SK-N-SH treated with all-trans-retinoic acid at 6 μM for 48 hours (cell line): Measurements from ENCODE around the gene TNIK.

Source experiments
- ATAC-seq: fragments of 200-7000 bp; cut with Tn5 transposase; 3 replicates; pipeline ENCODE4 v1.9.1; 2020; ENCODE audit warnings: mild to moderate bottlenecking, moderate library complexity
- ARNTL ChIP-seq: fragments of 450-650 bp; formaldehyde crosslinking; IDR thresholded peaks from 2 replicates; pipeline ENCODE4 v1.5.0; 2020; ENCODE audit warnings: low read depth, mild to moderate bottlenecking, moderate library complexity, borderline replicate concordance
- BACH2 ChIP-seq: fragments of 250-450 bp; sonication (Bioruptor Pico); IDR thresholded peaks from 2 replicates; pipeline ENCODE4 v1.9.0; 2021; ENCODE audit warnings: mild to moderate bottlenecking, borderline replicate concordance
- CSDC2 ChIP-seq: fragments of 250-450 bp; sonication (Bioruptor Pico); IDR thresholded peaks from 2 replicates; pipeline ENCODE4 v1.5.0; 2020; ENCODE audit warnings: mild to moderate bottlenecking, moderate library complexity
- CSRNP3 ChIP-seq: fragments of 250-450 bp; sonication (Bioruptor Pico); IDR thresholded peaks from 2 replicates; pipeline ENCODE4 v1.5.1; 2021; ENCODE audit warnings: mild to moderate bottlenecking, moderate library complexity
- GLIS3 ChIP-seq: fragments of 250-450 bp; sonication (Bioruptor Pico); IDR thresholded peaks from 2 replicates; pipeline ENCODE4 v1.5.0; 2020; ENCODE audit warnings: mild to moderate bottlenecking, moderate library complexity
- ISL1 ChIP-seq: fragments of 250-450 bp; sonication (Bioruptor Pico); IDR thresholded peaks from 2 replicates; pipeline ENCODE4 v2.1.2; 2022; ENCODE audit warnings: mild to moderate bottlenecking, moderate library complexity
- OSR1 ChIP-seq: fragments of 250-450 bp; sonication (Bioruptor Pico); IDR thresholded peaks from 2 replicates; pipeline ENCODE4 v1.8.0; 2022; ENCODE audit warnings: moderate library complexity, mild to moderate bottlenecking, inconsistent platforms
- PATZ1 ChIP-seq: fragments of 250-450 bp; sonication (Bioruptor Pico); IDR thresholded peaks from 2 replicates; pipeline ENCODE4 v1.8.0; 2020; ENCODE audit warnings: mild to moderate bottlenecking, moderate library complexity, borderline replicate concordance
- POU6F1 ChIP-seq: fragments of 250-450 bp; sonication (Bioruptor Pico); IDR thresholded peaks from 2 replicates; pipeline ENCODE4 v1.8.0; 2021; ENCODE audit warnings: low read depth, mild to moderate bottlenecking, moderate library complexity, borderline replicate concordance
- PPARA ChIP-seq: fragments of 250-450 bp; sonication (Bioruptor Pico); IDR thresholded peaks from 2 replicates; pipeline ENCODE4 v1.5.0; 2020; ENCODE audit warnings: mild to moderate bottlenecking, borderline replicate concordance
- RARB ChIP-seq: fragments of 250-450 bp; sonication (Bioruptor Pico); IDR thresholded peaks from 2 replicates; pipeline ENCODE4 v1.8.0; 2021; ENCODE audit warnings: mild to moderate bottlenecking, moderate library complexity
- SNAI2 ChIP-seq: fragments of 250-450 bp; sonication (Bioruptor Pico); IDR thresholded peaks from 2 replicates; pipeline ENCODE4 v1.5.0; 2020; ENCODE audit warnings: mild to moderate bottlenecking, moderate library complexity
- TCF4 ChIP-seq: fragments of 250-450 bp; sonication (Bioruptor Pico); IDR thresholded peaks from 2 replicates; pipeline ENCODE4 v1.8.0; 2021; ENCODE audit warnings: mild to moderate bottlenecking, moderate library complexity, borderline replicate concordance
- TOX ChIP-seq: fragments of 250-450 bp; sonication (Bioruptor Pico); IDR thresholded peaks from 2 replicates; pipeline ENCODE4 v1.8.0; 2021; ENCODE audit warnings: mild to moderate bottlenecking, moderate library complexity, borderline replicate concordance
- TSHZ2 ChIP-seq: fragments of 250-450 bp; sonication (Bioruptor Pico); IDR thresholded peaks from 2 replicates; pipeline ENCODE4 v1.5.0; 2020; ENCODE audit warnings: mild to moderate bottlenecking, moderate library complexity
- ZNF565 ChIP-seq: fragments of 450-650 bp; formaldehyde crosslinking; conservative IDR thresholded peaks from 2 replicates; pipeline ENCODE4 v1.5.0; 2020; ENCODE audit warnings: low read depth, mild to moderate bottlenecking, moderate library complexity
- ZNF70 ChIP-seq: fragments of 450-650 bp; formaldehyde crosslinking; IDR thresholded peaks from 2 replicates; pipeline ENCODE4 v1.5.0; 2020; ENCODE audit warnings: mild to moderate bottlenecking, moderate library complexity
- ZNF8 ChIP-seq: fragments of 450-650 bp; formaldehyde crosslinking; IDR thresholded peaks from 2 replicates; pipeline ENCODE4 v1.5.0; 2020; ENCODE audit warnings: mild to moderate bottlenecking, moderate library complexity

Gene TNIK

GRCh38 chr3:171446301-171446700, 13.9 kb downstream of the TNIK start:
- peak; percentile 13; the same call in 1 of the 2 replicates for TF ChIP-seq ISL1 (CRISPR knock-in tag)
- no peak for TF ChIP-seq GLIS3 (CRISPR knock-in tag)
- no peak; the same call in 2 of the 3 replicates for ATAC-seq

GRCh38 chr3:171445620-171446204, 14.5 kb downstream of the TNIK start:
- peak; percentile 59 for ATAC-seq
- TF ChIP-seq OSR1 (CRISPR knock-in tag): no peak
- 0 out of 2 replicates have a peak, but pooled peaks have one; percentile 33 for TF ChIP-seq PATZ1 (CRISPR knock-in tag)

GRCh38 chr3:171444001-171444690, 16.1 kb downstream of the TNIK start:
- TF ChIP-seq ZNF70: no peak
- TF ChIP-seq ZNF565 (CRISPR knock-in tag): no peak
- no peak for TF ChIP-seq TOX (CRISPR knock-in tag)
- no peak for TF ChIP-seq POU6F1 (CRISPR knock-in tag)
- no peak for TF ChIP-seq TSHZ2 (CRISPR knock-in tag)
- no peak for TF ChIP-seq CSRNP3
- TF ChIP-seq BACH2: no peak
- no peak for TF ChIP-seq TCF4 (CRISPR knock-in tag)
- no peak for TF ChIP-seq ARNTL
- TF ChIP-seq SNAI2 (CRISPR knock-in tag): no peak
- TF ChIP-seq PPARA: no peak
- TF ChIP-seq OSR1 (CRISPR knock-in tag): no peak
- TF ChIP-seq CSDC2 (CRISPR knock-in tag): no peak
- no peak for TF ChIP-seq ZNF8 (CRISPR knock-in tag)
- no peak for TF ChIP-seq RARB (CRISPR knock-in tag)
- no peak for TF ChIP-seq PATZ1 (CRISPR knock-in tag)
- TF ChIP-seq, all 23 proteins: peak for 0
- ATAC-seq: no peak
